SHP77 (cell line): ENCODE data around the gene C1QBP.
A peak's percentile ranks its signal among the peaks of the same experiment; 100 is the strongest.
"Not testable (repeated sequence)": the region's sequence is repeated elsewhere in the genome, so short reads cannot be mapped to it uniquely, and the experiment has no call there.

Experiments
- DNase-seq, 2 experiments: peaks; one replicate each; lab custom pipeline; 2025; lab: John Stamatoyannopoulos, UW

C1QBP gene

DNA sequence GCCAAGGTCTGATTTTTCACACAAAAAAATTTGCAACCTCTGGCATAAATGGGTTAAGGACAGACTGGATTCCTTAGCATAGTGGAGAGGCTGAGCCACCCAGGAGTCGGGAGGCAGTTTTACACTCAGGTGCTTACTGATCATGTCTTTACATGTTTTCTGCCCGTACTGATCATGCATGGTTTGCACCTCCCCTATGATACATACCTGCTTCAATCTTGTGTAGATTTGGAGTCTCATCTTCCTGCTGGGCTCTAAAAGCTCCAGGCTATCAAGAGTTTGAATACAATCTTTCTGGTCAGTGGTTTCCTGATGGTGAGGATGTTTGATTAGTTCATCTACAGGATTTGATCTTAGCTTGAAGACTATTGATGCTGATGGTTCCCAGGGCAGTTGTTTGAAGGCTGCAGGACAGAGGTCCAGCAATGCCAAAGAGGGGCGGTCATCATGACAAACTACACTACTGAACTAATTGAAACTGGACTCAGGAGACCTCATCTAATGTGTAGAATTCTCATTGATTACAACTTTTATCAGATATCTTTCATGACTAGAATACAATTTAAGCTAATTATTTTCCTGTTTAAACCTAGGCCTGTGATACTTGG is 6.9 kb downstream of the C1QBP start:
- DNase-seq: no peak

DNA sequence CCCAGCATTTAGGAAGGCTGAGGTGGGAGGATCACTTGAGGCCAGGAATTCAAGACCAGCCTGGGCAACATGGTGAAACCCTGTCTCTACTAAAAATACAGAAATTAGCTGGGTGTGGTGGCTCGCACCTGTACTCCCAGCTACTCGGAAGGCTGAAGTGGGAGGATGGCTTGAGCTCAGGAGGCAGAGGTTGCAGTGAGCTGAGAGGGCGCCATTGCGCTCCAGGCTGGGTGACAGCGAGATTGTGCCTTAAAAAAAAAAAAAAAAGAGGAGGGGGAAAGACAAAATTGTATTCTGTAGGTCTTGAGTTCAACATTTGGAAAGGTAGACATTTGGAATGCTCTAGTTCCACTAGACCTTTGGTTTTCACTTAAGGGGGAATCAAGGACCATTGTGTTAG is 7.7 kb downstream of the C1QBP start:
- DNase-seq: not testable (repeated sequence)

DNA sequence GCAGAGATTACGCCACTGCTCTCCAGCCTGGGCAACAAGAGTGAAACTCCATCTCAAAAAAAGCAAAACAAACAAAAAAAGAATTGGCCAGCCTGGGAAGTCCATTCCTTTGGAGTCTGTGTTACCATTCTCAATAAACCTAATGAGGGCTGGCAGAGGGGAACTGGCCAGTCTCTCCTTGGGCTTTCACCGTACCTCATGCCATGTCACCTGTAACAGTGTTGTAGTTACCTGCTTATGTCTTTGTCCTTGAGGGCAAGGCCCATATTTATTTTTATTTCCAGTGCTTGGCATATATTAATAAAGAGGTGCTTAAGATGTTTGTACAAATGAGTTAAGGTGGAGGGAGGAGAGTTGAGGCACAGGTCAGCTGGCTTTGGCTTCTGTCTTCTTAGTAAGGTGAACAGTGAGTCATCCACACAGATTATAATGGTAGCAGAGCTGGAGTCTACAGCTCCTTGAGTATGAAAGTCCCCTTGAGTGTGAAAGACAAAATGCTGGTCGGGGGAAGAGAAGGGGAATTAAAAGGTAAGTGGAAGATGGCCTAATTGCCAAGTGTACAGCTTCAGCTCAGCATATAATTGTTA is 8.4 kb downstream of the C1QBP start:
- DNase-seq: no peak

DNA sequence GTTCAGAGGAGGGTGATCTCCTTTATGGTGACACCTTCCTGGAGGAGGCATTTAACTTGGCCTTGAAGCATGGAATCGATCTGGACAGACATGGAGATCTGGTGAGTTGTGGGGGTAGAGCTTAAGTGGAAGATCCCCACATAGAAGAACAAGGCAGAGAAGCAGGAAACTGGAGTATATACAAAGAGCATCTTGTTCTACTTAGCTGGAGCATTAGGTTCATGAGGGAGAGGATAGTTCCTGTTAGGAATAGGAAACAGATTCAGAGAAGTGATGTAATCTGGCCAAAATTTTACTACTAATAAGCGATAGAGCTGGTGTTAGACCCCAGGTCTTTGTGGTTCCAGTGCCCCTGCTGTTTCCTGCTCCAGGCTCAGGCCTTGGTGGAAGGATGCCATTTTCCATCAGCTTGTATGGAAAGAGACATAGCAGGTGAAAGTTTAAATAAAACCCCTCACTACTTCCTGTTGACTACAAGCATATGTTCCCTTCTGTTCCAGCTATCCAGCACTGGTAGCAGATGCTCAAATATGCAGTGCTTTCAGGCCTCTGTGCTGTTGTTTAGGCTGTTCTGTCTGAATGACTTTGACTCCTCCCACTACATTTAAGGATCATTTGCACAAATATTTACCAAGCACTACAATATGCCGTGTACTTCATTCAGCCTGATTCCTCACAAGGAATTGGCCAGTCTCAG is 9.6 kb downstream of the C1QBP start:
- DNase-seq: no peak

DNA sequence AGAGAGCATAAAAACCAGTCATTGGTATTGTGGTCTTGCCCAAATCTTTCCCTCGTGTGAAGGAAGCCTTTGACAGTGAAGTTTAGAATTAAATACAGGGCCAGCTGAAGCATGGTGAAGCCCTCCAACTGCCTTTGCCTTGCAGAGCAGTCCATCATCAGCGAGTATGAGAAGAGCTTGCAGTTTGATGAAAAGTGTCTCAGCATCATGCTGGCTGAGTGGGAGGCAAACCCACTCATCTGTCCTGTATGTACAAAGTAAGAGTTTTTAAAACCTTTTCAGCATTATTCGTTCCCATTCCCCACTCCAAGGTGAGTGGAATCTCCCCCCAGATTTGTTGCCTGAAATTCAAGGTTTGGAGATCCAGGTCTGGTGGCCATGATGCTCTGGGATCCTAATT is 13.1 kb downstream of the C1QBP start:
- DNase-seq: no peak

DNA sequence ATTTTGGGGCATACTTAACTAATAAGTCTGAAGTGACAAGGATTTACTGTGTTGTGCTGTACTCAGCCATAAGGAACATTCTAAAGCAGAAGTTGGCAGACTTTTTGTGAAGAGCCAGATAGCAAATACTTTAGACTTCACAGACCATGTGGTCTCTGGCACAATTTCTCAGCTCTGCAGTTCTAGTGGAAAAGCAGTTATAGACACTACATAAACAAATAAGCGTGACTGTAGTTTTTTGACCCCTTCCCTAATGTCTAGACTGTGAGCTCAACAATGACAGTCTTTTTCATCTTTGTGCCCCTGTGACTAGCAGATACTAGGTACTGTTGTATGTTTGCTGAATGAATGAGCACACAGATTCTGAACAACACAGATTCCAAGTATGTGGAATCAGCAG is 14.0 kb downstream of the C1QBP start:
- DNase-seq: no peak

DNA sequence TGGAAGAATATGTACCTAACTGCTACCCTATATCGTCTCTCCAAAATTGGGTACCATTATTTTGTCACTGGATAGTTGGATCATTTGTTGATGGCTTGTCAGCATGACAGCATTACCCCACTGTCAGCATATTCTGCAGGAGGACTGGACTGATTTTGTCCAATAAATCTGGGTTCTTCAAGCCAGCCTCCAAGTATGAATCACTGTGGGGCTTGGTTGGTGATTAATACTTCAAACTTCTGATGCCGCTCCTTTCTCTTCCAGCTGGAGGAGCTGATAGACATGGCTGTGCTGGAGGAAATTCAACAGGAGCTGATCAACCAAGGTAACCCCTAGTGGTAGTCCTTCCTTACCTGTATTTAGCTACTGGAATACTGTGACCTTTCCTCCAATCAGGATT is 16.4 kb downstream of the C1QBP start:
- no peak for DNase-seq

DNA sequence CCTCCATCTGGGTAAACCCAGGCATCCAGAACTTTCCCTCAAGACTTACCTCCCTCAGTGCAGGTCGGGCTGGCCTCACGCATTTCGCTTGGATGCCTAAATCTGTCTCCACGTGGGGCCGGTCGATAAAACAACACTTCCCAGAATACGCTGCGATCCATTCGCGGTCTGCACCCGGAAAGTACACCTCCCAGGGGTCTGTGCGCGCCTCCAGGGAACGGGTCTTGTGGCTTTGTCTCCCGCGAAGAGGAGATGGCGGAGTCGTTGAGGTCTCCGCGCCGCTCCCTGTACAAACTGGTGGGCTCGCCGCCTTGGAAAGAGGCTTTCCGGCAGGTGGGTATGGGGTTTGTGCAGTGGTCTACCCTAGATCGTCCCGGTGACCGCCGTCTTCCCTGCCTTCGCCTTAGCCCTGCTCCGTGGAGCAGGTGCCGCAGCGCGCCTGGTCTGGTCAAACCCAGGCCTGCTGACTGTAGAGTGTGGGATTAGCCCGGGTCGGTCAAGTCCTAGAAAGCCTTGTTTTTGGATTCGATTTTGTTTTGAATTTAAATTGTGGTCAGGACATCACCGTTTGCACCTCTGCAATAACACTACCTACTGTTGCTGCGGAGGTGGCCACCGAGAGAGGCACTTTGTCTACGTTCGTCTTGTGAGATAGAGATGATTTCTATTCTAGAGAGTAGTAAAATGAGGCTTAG is 18.8 kb downstream of the C1QBP start, which contains the start of gene RPAIN:
Gene RPAIN (plus strand): TSS at position 224 of the 695 bp plus-strand sequence. CDS start 29 bp downstream, at position 253.
- DNase-seq: peak; percentile 96 to 98

DNA sequence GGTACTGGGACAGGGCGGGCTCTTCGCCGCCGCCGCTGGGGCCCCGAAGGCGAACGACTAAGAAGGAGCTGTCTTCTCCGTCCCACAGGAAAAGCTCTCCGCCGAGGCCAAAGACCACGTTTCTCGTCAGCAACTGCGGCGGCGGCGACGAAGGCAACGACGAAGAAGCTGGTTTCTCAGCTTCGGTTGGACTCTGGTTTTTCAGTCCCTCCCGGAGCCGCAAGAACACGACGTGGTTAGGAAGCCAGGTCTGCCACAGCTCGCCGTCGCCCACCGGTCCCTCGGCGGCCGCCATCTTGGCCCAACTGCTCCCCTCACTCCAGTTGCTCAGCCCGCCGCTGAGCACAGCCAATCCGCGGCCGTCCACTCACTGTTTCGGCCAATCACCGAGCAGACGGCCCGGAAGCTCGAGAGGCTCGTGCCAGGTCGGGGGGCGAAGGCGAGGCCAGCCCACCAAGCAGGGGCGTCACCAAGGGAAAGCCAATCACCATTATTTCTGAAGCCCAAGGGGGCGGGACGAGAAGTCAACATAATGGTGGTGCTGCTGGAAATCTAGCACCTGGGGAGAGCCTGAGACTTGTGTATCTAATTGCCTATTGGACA is 19.5 kb downstream of the C1QBP start, which contains the start of gene NUP88:
Gene NUP88 (minus strand): TSS at position 307 of the 603 bp plus-strand sequence. CDS start 12 bp downstream, at position 295.
- peak; percentile 99 for DNase-seq

DNA sequence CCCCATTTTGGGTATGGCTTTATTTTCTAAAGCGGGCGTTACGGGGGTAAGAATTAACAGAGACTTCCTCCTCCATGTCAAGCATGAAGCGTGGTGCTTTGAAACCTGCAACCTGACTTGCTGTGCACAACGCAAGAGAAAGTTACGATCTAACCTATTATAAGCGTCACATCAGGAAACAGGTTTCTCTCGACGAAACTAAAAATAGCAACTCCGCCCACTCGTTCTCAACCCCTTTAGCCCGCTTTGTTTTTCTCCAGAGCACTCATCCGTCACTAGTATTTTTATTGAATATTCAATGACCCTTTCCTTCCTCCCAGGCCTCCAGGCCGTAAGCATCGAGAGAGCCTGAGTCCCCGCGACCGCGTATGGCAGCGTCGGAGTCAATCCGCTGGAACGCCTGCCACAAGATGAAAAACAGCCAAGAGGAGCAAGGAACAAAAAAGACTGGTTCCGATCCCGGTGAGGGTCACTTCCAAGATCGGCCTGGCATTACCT is 20.0 kb downstream of the C1QBP start:
- DNase-seq: peak; percentile 31 to 34

DNA sequence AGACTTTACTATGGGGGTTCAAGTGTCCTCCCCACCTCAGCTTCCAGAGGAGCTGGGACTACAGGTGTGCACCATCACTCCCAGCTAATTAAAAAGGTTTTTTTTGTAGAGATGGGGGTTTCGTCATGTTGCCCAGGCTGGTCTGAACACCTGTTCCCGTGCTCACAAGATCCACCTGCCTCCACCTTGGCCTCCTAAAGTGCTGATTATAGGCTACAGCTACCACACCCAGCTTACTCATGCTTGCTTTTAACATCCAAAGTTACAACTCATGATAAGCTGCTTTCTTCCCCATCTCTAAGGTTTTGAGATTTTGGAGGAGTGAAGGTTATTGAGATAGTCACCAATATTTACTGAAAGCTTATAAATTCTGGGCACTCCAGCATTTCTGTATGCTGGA is 22.1 kb downstream of the C1QBP start:
- no peak for DNase-seq

DNA sequence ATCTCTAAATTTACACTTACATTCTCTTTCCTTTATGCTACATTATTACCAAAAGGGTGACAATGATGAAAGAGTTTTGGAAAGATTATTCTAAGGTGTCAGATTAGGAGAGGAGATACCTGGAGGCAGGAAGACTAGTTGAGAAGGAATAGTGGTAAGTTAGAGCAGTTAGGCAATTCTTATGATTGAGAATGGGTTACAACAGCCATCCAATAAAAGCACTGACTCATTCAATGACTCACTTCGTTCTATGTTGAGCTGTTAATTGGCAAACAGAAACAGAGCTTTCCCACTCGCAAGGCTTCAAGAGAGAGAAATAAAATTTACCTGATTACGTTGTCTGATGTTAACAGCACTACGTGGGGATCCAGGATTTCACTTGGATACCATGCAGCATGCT is 25.3 kb downstream of the C1QBP start:
- no peak for DNase-seq

DNA sequence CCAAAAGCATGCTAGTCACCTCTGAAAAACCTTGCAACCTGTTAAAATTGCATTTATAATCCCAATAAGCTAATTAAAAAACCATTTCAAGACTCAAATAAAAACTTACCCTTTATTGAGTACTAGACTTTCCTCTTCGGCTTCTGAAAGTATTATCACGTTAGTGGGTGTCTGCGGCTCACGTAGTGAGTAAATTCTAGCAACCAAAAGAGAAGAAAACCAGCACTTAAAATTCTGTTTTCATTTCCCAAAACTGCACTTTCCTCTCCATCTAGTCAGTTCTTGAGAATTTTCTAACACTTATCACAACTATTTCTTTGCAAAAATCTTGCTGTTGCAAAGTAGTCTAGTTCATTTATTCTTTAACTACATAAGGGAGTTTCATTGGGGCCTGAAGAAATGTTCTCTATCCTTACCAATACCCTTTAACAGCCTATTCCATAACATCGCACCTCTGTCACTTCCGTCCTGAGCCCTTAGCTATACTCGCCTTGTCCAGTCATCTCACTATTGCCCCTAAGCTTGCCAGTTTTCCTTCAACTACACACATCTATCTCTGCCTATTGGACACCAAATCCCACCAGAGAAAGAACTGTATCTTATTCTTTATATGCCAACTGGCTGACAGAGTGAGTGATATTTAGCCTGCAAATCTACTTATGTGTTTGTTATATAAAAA is 28.2 kb downstream of the C1QBP start:
- DNase-seq: no peak

DNA sequence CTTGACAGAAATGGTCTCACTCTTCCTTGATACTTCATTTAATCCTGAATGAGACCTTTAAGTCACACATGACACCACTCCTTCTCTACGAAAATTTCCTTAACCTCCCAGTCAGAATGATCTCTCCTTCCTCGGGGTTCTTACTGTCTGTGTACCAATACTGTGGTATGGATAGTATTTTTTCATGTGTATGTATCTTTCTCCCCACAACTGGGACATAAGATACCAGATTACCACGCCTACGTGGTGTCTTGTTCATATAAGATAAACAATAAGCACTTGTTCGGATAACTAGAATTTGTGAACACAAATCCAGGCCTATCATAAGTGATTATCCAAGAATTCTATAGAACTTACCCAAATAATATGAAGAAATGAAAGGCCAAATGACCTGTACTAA is 30.8 kb downstream of the C1QBP start:
- no peak for DNase-seq

DNA sequence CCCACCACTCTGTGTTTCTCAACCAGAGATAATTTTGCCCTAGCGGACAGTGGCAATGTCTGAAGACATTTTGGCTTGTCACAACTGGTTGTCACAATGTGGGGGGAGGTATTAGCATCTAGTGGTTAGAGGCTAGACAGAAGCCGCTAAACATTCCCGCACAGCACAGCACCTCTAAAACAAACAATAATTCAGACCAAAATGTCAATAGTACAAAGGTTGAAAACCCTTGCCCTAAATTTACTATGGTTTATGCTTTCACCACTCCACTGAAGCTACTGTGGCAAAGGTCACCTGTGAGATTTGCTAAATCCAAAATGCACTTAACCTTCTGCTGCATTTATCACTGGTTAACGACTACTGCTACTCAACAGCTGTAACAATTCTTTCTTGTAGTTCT is 33.6 kb downstream of the C1QBP start:
- no peak for DNase-seq

DNA sequence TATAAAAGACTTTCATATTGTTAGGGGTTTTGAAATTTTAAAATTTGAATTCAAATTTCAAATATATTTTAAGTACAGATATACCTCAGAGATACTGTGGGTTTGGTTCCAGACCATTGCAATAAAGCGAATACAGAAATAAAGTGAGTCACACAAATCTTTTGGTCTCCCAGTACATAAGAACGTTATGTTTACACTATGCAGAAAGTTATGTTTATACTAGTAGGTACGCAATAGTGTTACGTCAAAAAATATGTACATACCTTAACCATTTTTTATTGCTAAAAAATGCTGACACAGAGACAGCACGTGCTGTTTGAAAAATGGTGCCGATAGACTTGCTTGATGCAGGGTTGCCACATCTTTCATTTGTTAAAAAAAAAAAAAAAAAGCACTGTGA is 39.2 kb downstream of the C1QBP start:
- no peak for DNase-seq

DNA sequence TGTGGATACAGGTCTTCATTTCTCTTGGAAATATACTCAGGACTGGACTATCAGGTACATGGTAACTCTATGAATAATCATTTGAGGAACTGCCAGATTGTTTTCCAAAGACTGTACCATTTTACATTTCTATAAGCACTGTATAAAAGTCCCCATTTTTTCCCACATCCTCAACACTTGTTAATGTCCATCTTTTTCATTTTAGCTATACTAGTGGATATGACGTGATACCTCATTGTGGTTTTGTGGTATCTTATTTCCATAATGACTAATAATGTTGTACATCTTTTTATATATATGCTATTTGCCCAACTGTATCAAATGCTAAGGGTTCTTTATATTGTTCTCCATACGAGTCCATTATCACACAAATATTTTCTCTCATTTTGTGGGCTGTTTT is 42.3 kb downstream of the C1QBP start:
- DNase-seq: no peak

DNA sequence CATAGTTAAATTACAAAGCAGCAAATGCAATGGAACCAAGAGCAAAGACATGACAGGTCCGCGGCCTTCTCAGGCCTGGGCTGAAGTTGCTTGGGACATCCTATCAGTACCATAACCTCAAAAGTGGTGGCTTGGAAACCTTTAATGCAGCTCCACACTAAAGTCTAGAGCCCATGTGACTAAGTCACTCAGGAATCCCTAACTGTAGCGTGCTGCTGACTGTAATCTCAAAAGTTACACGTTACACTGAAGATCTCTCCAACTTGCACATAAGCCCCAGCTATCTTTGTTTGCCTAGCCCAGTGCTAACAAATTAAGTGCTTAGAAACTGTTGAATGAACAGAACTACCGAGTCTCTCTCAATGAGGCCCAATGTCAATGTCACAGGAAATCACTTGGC is 47.3 kb downstream of the C1QBP start:
- no peak for DNase-seq
